GM20000 (cell line): ENCODE results near the gene DICER1.
A peak's percentile ranks its signal among the peaks of the same experiment; 100 is the strongest.

ENCODE experiments used
- DNase-seq: peaks from one replicate; pipeline ENCODE4 v3.0.0; 2012; ENCODE audit warnings: low spot score
- CTCF ChIP-seq: IDR thresholded peaks from 2 replicates; pipeline ENCODE4 v1.5.1; 2012; ENCODE audit warnings: mild to moderate bottlenecking, control low read depth; ENCODE audit errors: extremely low read depth, missing control alignments

The DICER1 gene

GRCh38 chr14:95137804-95138167 lies 19.5 kb downstream of the DICER1 start:
- TF ChIP-seq CTCF = no peak
- no peak for DNase-seq

GRCh38 chr14:95137164-95137803 lies 20.0 kb downstream of the DICER1 start:
- DNase-seq = no peak
- no peak for TF ChIP-seq CTCF

- no peak for DNase-seq
Observed at GRCh38 chr14:95136631-95137030, 20.7 kb downstream of the DICER1 start.

GRCh38 chr14:95134304-95134933 lies 22.9 kb downstream of the DICER1 start:
- peak; percentile 19 for DNase-seq
- no peak for TF ChIP-seq CTCF

More at GRCh38 chr14:95136631-95137030, 20.7 kb downstream of the DICER1 start:
- no peak for TF ChIP-seq CTCF

- no peak for DNase-seq
- no peak for TF ChIP-seq CTCF
Observed at GRCh38 chr14:95133282-95133681, 24.0 kb downstream of the DICER1 start.

GRCh38 chr14:95132760-95133159 lies 24.6 kb downstream of the DICER1 start:
- no peak for TF ChIP-seq CTCF
- no peak for DNase-seq

GRCh38 chr14:95130549-95130948 lies 26.8 kb downstream of the DICER1 start:
- TF ChIP-seq CTCF = no peak
- no peak for DNase-seq
